Calu3 (cell line): ENCODE measurements around the gene MTFP1. TPM values are rescaled to one million over a fixed set of nuclear protein-coding genes. Genes with fewer than 3 reads are reported as not detected.

Source experiments
- BruUV-seq: library from RNA; stranded (reverse); fragments of 400-500 nt; replicated peaks from 2 replicates; lab custom pipeline; 2021; lab: Mats Ljungman, UMichigan
- CTCF ChIA-PET: fragments of 300-600 bp; sonication (Branson Sonifier 250); formaldehyde crosslinking; loops from one replicate; lab custom pipeline; 2022; ENCODE audit warnings: antibody characterized with exemption; lab: Charles Lee
- DNase-seq: peaks from one replicate; pipeline ENCODE4 v3.0.0; 2022
- H3K27ac Mint-ChIP-seq: one replicate; pipeline ENCODE4 v1.8.0; 2022; ENCODE audit warnings: mixed read lengths; ENCODE audit not compliant: unreplicated experiment
- H3K27me3 Mint-ChIP-seq: one replicate; pipeline ENCODE4 v1.8.0; 2022; ENCODE audit warnings: mixed read lengths; ENCODE audit not compliant: unreplicated experiment
- H3K36me3 Mint-ChIP-seq: one replicate; pipeline ENCODE4 v1.8.0; 2022; ENCODE audit warnings: mild to moderate bottlenecking, moderate library complexity, mixed read lengths; ENCODE audit not compliant: insufficient read depth, unreplicated experiment
- H3K4me1 Mint-ChIP-seq: one replicate; pipeline ENCODE4 v1.8.0; 2022; ENCODE audit warnings: mild to moderate bottlenecking, low read depth, mixed read lengths; ENCODE audit not compliant: unreplicated experiment
- H3K4me3 Mint-ChIP-seq: one replicate; pipeline ENCODE4 v1.8.0; 2022; ENCODE audit warnings: mild to moderate bottlenecking, low read depth, moderate library complexity, mixed read lengths; ENCODE audit not compliant: unreplicated experiment
- H3K9me3 Mint-ChIP-seq: one replicate; pipeline ENCODE4 v1.8.0; 2022; ENCODE audit warnings: low read depth, mixed read lengths; ENCODE audit not compliant: unreplicated experiment
- CTCF ChIP-seq: fragments of 200-600 bp; IDR thresholded peaks from one replicate; pipeline ENCODE4 v1.8.0; 2022; ENCODE audit warnings: antibody characterized with exemption; ENCODE audit not compliant: unreplicated experiment
- intact Hi-C: fragments of 100-400 bp; cut with micrococcal nuclease; formaldehyde crosslinking; loops from one replicate; pipeline ENCODE4 v1.10.0; 2022; ENCODE audit not compliant: unreplicated experiment
- total RNA-seq: library from RNA; stranded (reverse); gene quantifications from 2 replicates; pipeline ENCODE4 v1.2.3, GENCODE V29; 2022

MTFP1 gene
- total RNA-seq, 1 experiment from 2014 or later = 30.5 TPM

GRCh38 chr22:30424534-30425326 is 838 bp upstream of the MTFP1 start:
- CTCF ChIA-PET = interaction anchor here (0.7 to 2.7 kb wide), 6 partner anchors 27 to 145 kb away, joined by 3 to 12 read pairs (median 6); partner anchors contain the start of genes CCDC157, RNF215, SEC14L2 and SF3A1
- DNase-seq = peak; percentile 23
- Mint-ChIP-seq H3K27ac (peak overlapping the region; percentile 87), H3K4me3 (peak overlapping the region; percentile 95), H3K4me1 (peaks cover 50% of the 10 kb centered on the region), H3K9me3 (no peaks in the 10 kb centered on the region), H3K36me3 (peaks cover 78% of the 10 kb centered on the region), H3K27me3 (no peaks in the 10 kb centered on the region)
- no peak for TF ChIP-seq CTCF
- intact Hi-C loops = no loop called here
- BruUV-seq = TSS peak; percentile 5

GRCh38 chr22:30425327-30425615 is 297 bp upstream of the MTFP1 start:
- BruUV-seq = no TSS peak
- CTCF ChIA-PET = interaction anchor here (0.7 to 1.8 kb wide), 4 partner anchors 12 to 137 kb away, joined by 3 to 8 read pairs (median 4); no protein-coding TSS in a partner anchor
- intact Hi-C loops = no loop called here
- no peak for DNase-seq
- Mint-ChIP-seq H3K9me3 (no peaks in the 10 kb centered on the region), H3K4me3 (peak overlapping the region; percentile 95), H3K36me3 (peaks cover 73% of the 10 kb centered on the region), H3K4me1 (peaks cover 46% of the 10 kb centered on the region), H3K27ac (peak overlapping the region; percentile 87), H3K27me3 (no peaks in the 10 kb centered on the region)
- TF ChIP-seq CTCF = no peak

GRCh38 chr22:30426388-30427353 is 1.1 kb downstream of the MTFP1 start:
- Mint-ChIP-seq H3K4me3 (peak overlapping the region; percentile 95), H3K36me3 (peaks cover 63% of the 10 kb centered on the region), H3K27me3 (no peaks in the 10 kb centered on the region), H3K27ac (peak overlapping the region; percentile 87), H3K4me1 (peaks cover 35% of the 10 kb centered on the region), H3K9me3 (no peaks in the 10 kb centered on the region)
- peak; percentile 89 for DNase-seq
- CTCF ChIA-PET = interaction anchor here (0.7 to 1.6 kb wide), 8 partner anchors 24 to 873 kb away, joined by 3 to 8 read pairs (median 4); partner anchors contain the start of genes CASTOR1, RNF215, SEC14L2 and THOC5
- TF ChIP-seq CTCF = peak; percentile 71
- intact Hi-C loops = no loop called here
- BruUV-seq = no TSS peak

- Mint-ChIP-seq H3K4me3 (no peak overlapping the region), H3K27me3 (no peaks in the 10 kb centered on the region), H3K9me3 (no peaks in the 10 kb centered on the region), H3K27ac (peak overlapping the region; percentile 5), H3K4me1 (peaks cover 23% of the 10 kb centered on the region), H3K36me3 (peaks cover 51% of the 10 kb centered on the region)
- TF ChIP-seq CTCF = no peak
- DNase-seq = no peak
- no TSS peak for BruUV-seq
- CTCF ChIA-PET = no interaction called here
- intact Hi-C loops = no loop called here
Observed at GRCh38 chr22:30427871-30428270, 2.3 kb downstream of the MTFP1 start.
